Osteoblast (primary cell): ENCODE results near the gene UBE2E2. TPM values are rescaled to one million over a fixed set of nuclear protein-coding genes. Genes with fewer than 3 reads are reported as not detected.

Experiments
- DNase-seq: peaks from one replicate; pipeline ENCODE4 v3.0.0; 2011; ENCODE audit warnings: low spot score, mixed read lengths; ENCODE audit not compliant: insufficient read length; ENCODE audit errors: missing footprints
- H2AFZ ChIP-seq: 2 replicates; pipeline ENCODE4 v1.6.0; 2011; ENCODE audit warnings: mild to moderate bottlenecking, low read length
- H3K27ac ChIP-seq: 2 replicates; pipeline ENCODE4 v1.5.1; 2011; ENCODE audit warnings: mild to moderate bottlenecking, low read depth, low read length, moderate library complexity
- H3K27me3 ChIP-seq: 2 replicates; pipeline ENCODE4 v1.6.0; 2012; ENCODE audit warnings: mild to moderate bottlenecking, control low read depth, inconsistent platforms, low read length, moderate library complexity; ENCODE audit not compliant: insufficient read depth
- H3K36me3 ChIP-seq: 2 replicates; pipeline ENCODE4 v1.5.1; 2011; ENCODE audit warnings: mild to moderate bottlenecking, low read length, control low read depth, moderate library complexity; ENCODE audit not compliant: insufficient read depth
- H3K4me1 ChIP-seq: 2 replicates; pipeline ENCODE4 v1.5.1; 2011; ENCODE audit warnings: mild to moderate bottlenecking, low read length, control low read depth, moderate library complexity; ENCODE audit not compliant: insufficient read depth
- H3K4me2 ChIP-seq: 2 replicates; pipeline ENCODE4 v1.6.0; 2011; ENCODE audit warnings: mild to moderate bottlenecking, low read length; ENCODE audit not compliant: insufficient read depth
- H3K4me3 ChIP-seq: fragments of 200-600 bp; sonication (generic); 3 replicates; pipeline ENCODE4 v1.5.1; 2012; ENCODE audit warnings: mild to moderate bottlenecking, low read length, inconsistent platforms; ENCODE audit not compliant: insufficient read depth
- H3K79me2 ChIP-seq: 2 replicates; pipeline ENCODE4 v1.6.0; 2012; ENCODE audit warnings: mild to moderate bottlenecking, low read length, control low read depth, inconsistent platforms; ENCODE audit not compliant: insufficient read depth
- H3K9me3 ChIP-seq: 2 replicates; pipeline ENCODE4 v1.5.1; 2011; ENCODE audit warnings: low read depth, low read length, control low read depth
- H4K20me1 ChIP-seq: 2 replicates; pipeline ENCODE4 v1.6.0; 2012; ENCODE audit warnings: mild to moderate bottlenecking, low read length, control low read depth; ENCODE audit not compliant: insufficient read depth
- CTCF ChIP-seq: IDR thresholded peaks from 2 replicates; pipeline ENCODE4 v1.5.1; 2011; ENCODE audit warnings: mild to moderate bottlenecking, low read depth, low read length, moderate library complexity; ENCODE audit errors: extremely low read depth
- total RNA-seq: library from RNA; depleted of rRNA; stranded (reverse); fragments of >200 nt; gene quantifications from 2 replicates; pipeline ENCODE4 v1.2.3, GENCODE V29; 2012

UBE2E2 gene
- total RNA-seq, 1 donor: 49.6 TPM

- Histone ChIP-seq H3K27ac (no peak overlapping the region), H3K27me3 (no peaks in the 10 kb centered on the region), H3K79me2 (peaks cover 17% of the 10 kb centered on the region), H3K4me2 (no peak overlapping the region), H2AFZ (no peak overlapping the region), H3K36me3 (no peaks in the 10 kb centered on the region), H3K4me3 (no peak overlapping the region), H3K4me1 (peaks cover 3% of the 10 kb centered on the region), H3K9me3 (no peaks in the 10 kb centered on the region), H4K20me1 (peaks cover 3% of the 10 kb centered on the region)
- no peak for DNase-seq
- TF ChIP-seq CTCF: no peak
Measured at GRCh38 chr3:23271876-23272741, 69.0 kb downstream of the UBE2E2 start.

DNA sequence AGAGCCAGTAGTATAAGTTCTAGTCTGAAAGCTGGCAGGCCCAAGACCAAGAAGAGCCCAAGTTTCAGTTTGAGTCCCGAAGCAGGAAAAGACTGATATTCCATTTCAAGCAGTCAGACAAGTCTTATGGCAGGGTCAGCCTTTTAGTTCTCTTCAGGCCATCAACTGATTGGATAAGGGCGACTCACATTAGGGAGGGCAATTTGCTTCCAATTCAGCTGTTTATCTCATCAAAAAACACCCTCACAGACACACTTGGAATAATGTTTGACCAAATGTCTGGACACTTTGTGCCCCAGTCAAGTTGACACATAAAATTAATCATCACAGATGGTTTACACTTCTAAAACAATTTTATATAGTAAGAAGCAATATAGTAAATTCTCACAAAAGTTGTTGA is 69.7 kb downstream of the UBE2E2 start:
- Histone ChIP-seq H3K9me3 (no peaks in the 10 kb centered on the region), H3K79me2 (peaks cover 17% of the 10 kb centered on the region), H3K4me3 (no peak overlapping the region), H3K27me3 (no peaks in the 10 kb centered on the region), H2AFZ (no peak overlapping the region), H3K36me3 (no peaks in the 10 kb centered on the region), H3K4me2 (no peak overlapping the region), H3K27ac (no peak overlapping the region), H4K20me1 (peaks cover 3% of the 10 kb centered on the region), H3K4me1 (peaks cover 3% of the 10 kb centered on the region)
- no peak for TF ChIP-seq CTCF
- no peak for DNase-seq

DNA sequence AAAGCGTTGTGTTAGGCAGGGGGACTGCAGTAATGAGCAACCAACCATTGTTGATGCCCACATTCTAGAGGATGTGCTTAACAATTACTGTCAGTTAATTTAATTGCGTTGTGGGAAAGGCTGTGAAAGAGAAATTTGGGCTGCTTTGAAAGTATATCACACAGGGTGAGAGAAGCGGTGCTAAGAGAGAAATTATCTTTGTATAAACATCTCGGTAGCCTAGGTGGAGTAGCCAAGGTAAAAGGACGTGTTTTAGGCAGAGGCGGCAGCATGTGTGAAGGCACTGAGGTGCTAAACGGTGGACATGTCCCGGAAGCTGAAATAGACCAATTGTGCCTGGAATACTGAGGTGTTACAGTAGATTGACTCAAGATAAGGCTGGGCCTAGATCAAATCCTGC is 71.9 kb downstream of the UBE2E2 start:
- peaks cover 3% of the 10 kb centered on the region for H4K20me1 ChIP-seq

More for the DNA sequence above, 71.9 kb downstream of the UBE2E2 start:
- Histone ChIP-seq H3K4me2 (no peak overlapping the region), H3K27me3 (no peaks in the 10 kb centered on the region), H3K9me3 (no peaks in the 10 kb centered on the region), H3K4me3 (no peak overlapping the region), H3K79me2 (peaks cover 15% of the 10 kb centered on the region), H3K36me3 (no peaks in the 10 kb centered on the region), H2AFZ (no peak overlapping the region), H3K27ac (no peak overlapping the region), H3K4me1 (peaks cover 3% of the 10 kb centered on the region)
- DNase-seq: no peak
- TF ChIP-seq CTCF: no peak
